SK-N-SH (cell line): Measurements from ENCODE around the gene SSC4D.

Experiments
- ELF1 ChIP-seq: IDR thresholded peaks from 2 replicates; pipeline ENCODE4 v1.4.0; 2012
- EP300 ChIP-seq, 2 experiments: IDR thresholded peaks; 2 replicates each; pipeline versions ENCODE4 v1.4.0 to v1.6.1; 2012; ENCODE audit warnings: borderline replicate concordance in 1 of 2, low read depth in 1 of 2, low read length in 1 of 2
- JUND ChIP-seq: IDR thresholded peaks from 2 replicates; pipeline ENCODE4 v1.4.0; 2012
- MAX ChIP-seq: IDR thresholded peaks from 2 replicates; pipeline ENCODE4 v1.4.0; 2012; ENCODE audit warnings: low read depth
- POLR2AphosphoS5 ChIP-seq: IDR thresholded peaks from 2 replicates; pipeline ENCODE4 v1.6.1; 2012; ENCODE audit warnings: low read depth, low read length
- TAF1 ChIP-seq: IDR thresholded peaks from 2 replicates; pipeline ENCODE4 v1.6.1; 2012; ENCODE audit warnings: low read depth, mild to moderate bottlenecking, low read length, moderate library complexity, borderline replicate concordance
- TCF12 ChIP-seq: IDR thresholded peaks from 2 replicates; pipeline ENCODE4 v1.4.0; 2012
- USF2 ChIP-seq: fragments of 150-350 bp; IDR thresholded peaks from 2 replicates; pipeline ENCODE4 v1.6.1; 2017; ENCODE audit warnings: antibody characterized with exemption, low read length, low read depth, borderline replicate concordance
- TF ChIP-seq, protein P1 (sequence below): fragments of 200-600 bp; sonication (generic); IDR thresholded peaks from 2 replicates; pipeline ENCODE4 v1.6.1; 2017; ENCODE audit warnings: antibody characterized with exemption, mild to moderate bottlenecking, moderate library complexity
- TF ChIP-seq, protein P2 (sequence below): IDR thresholded peaks from 2 replicates; pipeline ENCODE4 v1.6.1; 2012; ENCODE audit warnings: mild to moderate bottlenecking, low read depth, low read length, moderate library complexity

DNA sequence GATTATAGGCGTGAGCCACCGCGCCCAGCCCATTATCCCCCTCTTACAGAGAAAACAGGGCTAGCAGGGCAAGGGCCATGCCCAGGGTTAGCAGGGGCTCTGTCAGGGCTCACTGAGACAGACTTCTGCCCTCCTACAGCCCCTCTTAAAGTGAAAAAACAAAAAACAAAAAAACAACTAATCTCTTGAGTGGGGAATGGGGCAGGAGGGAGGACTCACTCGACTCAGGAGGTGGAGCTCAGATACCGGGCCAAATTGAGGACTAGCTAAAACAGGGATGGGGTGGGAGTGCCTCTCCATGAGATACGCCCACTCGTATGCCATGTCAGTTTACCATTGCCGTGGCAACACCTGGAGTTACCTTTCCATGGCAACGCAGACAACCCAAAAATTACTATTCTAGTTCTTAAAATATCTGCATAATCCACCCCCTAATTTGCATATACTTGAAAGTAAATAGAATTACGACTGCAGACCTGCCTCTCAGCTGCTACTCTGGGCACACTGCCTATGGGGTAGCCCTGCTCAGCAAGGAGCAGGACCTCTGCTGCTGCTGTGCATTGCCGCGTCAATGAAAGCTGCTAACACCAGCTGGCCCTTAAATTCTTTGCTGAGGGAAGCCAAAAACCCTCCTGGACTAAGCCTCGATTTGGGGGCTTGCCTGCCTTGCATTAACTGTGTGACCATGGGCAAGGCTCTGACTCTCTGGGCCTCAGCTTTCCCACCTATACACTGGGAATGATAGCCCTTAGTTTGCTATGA, 13.4 kb downstream of the SSC4D start:
- TF ChIP-seq, protein P1, sequence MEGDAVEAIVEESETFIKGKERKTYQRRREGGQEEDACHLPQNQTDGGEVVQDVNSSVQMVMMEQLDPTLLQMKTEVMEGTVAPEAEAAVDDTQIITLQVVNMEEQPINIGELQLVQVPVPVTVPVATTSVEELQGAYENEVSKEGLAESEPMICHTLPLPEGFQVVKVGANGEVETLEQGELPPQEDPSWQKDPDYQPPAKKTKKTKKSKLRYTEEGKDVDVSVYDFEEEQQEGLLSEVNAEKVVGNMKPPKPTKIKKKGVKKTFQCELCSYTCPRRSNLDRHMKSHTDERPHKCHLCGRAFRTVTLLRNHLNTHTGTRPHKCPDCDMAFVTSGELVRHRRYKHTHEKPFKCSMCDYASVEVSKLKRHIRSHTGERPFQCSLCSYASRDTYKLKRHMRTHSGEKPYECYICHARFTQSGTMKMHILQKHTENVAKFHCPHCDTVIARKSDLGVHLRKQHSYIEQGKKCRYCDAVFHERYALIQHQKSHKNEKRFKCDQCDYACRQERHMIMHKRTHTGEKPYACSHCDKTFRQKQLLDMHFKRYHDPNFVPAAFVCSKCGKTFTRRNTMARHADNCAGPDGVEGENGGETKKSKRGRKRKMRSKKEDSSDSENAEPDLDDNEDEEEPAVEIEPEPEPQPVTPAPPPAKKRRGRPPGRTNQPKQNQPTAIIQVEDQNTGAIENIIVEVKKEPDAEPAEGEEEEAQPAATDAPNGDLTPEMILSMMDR, result no peak
- TF ChIP-seq MAX (no peak), TAF1 (no peak), JUND (no peak), EP300 (IDR thresholded peaks at IDR 0.05; ENCODE audit: borderline replicate concordance in 1 of 2, low read depth in 1 of 2, low read length in 1 of 2) (no peak), TCF12 (no peak), ELF1 (no peak), USF2 (no peak), POLR2AphosphoS5 (no peak)
- TF ChIP-seq, protein P2, sequence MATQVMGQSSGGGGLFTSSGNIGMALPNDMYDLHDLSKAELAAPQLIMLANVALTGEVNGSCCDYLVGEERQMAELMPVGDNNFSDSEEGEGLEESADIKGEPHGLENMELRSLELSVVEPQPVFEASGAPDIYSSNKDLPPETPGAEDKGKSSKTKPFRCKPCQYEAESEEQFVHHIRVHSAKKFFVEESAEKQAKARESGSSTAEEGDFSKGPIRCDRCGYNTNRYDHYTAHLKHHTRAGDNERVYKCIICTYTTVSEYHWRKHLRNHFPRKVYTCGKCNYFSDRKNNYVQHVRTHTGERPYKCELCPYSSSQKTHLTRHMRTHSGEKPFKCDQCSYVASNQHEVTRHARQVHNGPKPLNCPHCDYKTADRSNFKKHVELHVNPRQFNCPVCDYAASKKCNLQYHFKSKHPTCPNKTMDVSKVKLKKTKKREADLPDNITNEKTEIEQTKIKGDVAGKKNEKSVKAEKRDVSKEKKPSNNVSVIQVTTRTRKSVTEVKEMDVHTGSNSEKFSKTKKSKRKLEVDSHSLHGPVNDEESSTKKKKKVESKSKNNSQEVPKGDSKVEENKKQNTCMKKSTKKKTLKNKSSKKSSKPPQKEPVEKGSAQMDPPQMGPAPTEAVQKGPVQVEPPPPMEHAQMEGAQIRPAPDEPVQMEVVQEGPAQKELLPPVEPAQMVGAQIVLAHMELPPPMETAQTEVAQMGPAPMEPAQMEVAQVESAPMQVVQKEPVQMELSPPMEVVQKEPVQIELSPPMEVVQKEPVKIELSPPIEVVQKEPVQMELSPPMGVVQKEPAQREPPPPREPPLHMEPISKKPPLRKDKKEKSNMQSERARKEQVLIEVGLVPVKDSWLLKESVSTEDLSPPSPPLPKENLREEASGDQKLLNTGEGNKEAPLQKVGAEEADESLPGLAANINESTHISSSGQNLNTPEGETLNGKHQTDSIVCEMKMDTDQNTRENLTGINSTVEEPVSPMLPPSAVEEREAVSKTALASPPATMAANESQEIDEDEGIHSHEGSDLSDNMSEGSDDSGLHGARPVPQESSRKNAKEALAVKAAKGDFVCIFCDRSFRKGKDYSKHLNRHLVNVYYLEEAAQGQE, result no peak
